GM19351 (cell line): Measurements from ENCODE around the gene ATF3.
A peak's percentile ranks its signal among the peaks of the same experiment; 100 is the strongest.
"Not testable (repeated sequence)": the region's sequence is repeated elsewhere in the genome, so short reads cannot be mapped to it uniquely, and the experiment has no call there.

ENCODE experiments used
- ATAC-seq: cut with Tn5 transposase; IDR thresholded peaks from one replicate; pipeline ENCODE4 v1.9.1; 2021; ENCODE audit warnings: mild to moderate bottlenecking, moderate library complexity; ENCODE audit not compliant: unreplicated experiment

The ATF3 gene

DNA sequence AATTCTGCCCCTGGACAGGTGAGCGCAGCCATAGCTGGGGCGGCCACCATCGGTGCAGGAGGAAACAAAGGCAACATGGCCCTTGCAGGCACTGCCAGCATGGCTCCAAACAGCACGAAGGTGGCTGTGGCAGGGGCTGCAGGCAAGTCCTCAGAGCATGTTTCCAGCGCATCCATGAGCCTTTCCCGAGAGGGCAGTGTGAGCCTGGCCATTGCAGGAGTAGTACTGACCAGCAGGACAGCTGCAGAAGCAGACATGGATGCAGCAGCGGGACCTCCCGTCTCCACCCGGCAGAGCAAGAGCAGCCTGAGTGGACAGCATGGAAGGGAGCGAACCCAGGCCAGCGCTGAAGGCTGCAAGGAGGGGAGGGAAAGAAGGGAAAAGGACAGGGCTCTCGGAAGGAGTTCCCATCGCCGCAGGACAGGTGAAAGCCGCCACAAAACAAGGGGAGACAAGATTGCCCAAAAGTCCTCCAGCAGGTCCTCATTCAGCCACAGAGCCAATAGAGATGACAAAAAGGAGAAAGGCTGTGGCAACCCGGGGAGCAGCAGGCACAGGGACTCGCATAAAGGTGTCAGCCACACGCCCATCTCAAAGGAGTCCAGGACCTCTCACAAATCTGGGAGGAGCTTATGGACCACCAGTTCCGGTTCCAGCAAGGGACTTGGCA lies 17.4 kb downstream of the ATF3 start:
- no peak for ATAC-seq

DNA sequence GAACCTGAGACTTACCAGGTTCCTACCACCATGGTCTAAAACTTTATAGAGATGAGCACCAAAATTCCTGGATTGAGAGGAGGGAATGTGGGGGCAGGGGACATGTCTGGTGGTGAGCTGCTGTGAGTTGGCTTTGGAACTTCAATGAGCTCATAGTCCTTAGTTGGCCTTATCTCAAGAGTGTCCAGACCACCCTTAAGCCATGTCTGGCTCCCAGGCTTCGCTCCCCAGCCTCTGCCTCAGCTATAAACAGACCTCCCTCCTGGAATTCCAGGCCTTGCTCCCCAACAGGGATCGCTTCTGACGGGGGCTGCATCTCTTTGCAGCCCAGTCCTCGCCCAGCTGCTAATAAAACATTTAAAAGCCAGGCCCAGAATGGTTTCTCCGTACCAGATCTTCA lies 19.5 kb downstream of the ATF3 start:
- ATAC-seq: no peak

DNA sequence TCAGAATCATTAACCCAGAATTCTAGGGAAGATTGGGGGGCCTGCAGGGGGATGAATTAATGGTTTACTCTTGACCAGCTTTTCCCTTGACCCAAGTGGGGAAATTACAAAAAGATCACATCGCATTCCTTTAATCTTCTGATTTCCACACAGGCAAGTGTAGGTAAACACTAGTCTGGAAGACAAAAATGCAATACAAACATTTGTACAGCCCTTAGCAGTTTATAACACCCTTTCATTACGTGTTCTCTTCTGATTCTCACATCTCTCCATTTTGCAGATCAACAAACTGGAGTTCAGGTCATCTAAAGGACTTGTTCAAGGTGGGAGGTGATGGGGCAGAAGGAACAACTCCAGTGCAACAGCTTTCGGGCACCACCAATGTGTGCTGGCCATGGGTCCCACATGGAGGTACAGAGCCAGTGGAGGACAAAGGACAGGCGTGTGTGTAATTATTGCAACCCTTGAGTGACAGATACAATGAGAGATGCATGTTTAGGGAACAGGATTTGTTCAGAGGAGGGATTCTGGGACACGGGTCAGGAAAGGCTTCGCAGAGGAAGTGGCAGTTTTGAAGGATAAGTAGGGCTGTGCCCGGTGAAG lies 20.4 kb downstream of the ATF3 start:
- ATAC-seq: no peak

DNA sequence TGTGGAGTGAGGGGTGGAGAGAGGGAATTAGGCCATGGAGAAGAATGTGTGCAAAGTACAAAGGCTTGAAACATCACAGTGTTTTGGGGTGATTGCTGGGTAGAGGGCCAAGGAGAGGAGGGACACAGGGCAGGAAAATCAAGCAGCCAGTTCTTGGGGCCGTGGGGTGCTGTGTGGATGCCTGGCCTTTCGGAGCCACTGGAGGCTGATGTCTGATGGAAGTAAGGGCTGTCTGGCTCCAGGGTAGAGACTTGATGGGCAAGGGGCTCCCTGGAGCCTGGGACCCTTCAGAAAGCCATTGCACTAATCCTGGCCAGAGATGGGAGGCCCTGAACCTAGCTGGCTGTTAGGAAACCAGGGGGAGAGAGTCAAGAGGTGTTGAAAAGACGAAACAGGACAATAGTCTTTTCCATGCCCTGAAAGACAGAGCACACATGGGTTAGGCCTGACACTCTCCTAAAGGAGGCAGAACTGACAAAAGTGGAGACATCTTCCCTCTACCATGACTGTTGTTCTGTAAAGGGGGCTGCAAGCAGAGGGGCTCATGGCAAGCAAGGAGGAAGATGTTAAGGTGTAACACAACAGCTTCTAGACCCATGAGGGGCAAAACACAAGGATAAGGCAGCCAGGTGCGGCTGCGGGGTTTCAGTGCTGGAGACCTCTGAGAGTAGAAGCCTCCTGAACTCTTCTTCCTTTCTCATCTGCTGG lies 21.0 kb downstream of the ATF3 start:
- peak; percentile 3 for ATAC-seq

DNA sequence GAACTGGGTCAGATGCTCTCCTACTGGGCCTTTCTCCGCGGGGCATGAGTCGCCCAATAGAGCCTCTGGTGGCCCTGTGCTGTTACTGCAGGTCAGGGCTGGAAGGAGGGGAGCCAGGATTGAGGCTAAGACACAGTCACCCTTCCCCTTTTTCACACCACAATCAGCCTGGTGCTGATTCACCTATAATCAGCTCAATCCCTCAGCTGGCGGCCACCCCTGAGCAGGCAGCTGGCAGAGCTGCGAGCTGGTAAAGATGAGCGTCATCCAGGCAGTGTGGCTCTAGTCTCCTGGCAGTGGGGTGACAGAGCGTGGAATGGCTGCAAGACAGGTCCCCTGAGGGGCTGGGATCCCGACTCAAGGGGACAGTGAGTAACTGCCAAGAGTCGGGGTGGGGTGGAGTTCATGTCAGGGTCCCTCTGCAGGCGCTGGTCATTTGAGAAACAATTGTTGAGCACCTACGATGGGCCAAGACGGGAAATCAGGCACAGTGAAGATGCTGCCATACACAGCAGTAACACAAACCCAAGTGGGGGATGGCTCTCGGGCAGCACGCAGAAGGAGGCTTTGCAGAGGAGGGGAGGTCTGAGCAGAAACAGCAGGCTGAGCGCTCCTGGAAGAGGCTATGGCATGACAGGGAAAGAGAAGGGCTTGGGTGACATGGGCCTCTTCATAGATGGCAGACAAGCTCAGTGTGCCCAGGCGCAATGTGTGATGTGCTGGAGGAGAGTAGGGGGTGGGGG lies 21.8 kb downstream of the ATF3 start:
- peak; percentile 99 for ATAC-seq

DNA sequence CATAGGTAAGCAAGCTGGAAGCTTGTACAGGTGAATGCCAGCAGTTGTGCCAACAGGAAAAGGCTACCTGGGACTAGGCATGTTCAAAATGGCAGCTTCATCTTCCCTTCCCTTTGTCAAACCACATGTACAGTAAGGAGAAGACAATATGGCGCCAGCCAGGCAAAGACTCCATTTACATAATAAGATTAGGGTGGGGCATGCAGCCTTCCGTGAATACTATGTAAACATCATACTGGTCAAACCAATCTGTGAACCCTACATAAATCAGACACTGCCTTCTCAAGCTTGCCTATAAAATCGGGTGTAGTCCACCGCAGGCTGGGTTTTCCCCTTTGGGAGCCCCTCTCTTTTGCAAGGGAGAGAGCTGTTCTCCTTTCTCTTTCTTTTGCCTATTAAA lies 24.6 kb downstream of the ATF3 start:
- ATAC-seq: no peak

DNA sequence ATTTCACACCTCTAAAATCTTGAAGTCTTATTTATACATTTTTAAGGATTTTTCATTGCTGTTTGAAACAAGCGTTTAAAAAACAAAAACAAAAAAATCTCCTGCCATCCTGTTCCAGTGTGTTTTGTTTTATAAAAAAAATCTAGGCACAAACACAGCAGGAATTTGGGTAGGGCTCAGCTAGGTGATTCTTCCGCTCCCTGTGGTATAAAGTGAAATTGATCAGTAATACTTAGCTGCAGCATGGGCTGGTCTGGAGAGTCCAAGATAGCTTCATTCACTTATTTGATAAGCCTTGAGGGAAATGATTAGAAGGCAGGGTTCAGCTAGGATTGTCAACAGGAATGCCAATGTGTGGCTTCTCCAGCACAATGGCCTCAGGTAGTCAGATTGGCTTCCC lies 25.7 kb downstream of the ATF3 start:
- no peak for ATAC-seq

DNA sequence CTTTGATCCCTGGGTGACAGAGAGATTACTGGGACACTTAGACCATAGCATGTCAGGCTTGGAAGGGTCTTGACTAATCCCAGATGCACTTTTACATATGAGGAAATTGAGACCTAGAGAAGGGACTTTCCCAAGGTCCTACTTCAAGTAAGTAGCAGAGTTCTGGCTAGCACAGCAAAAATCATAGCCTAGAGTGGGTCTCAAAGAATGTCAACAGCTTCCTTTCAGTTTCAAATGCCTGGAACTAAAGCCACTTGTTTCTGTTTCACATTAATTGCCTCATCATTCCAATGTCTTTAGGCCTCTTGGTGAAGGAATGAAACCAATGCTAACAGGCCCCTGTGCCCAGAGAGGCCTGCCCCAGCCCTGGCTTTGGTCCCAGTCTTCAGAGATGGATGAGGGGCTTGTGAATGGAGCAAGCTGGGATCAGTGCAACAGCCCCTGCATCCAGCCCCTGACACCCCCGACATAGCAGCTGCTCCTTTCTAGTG lies 26.6 kb downstream of the ATF3 start:
- no peak for ATAC-seq

DNA sequence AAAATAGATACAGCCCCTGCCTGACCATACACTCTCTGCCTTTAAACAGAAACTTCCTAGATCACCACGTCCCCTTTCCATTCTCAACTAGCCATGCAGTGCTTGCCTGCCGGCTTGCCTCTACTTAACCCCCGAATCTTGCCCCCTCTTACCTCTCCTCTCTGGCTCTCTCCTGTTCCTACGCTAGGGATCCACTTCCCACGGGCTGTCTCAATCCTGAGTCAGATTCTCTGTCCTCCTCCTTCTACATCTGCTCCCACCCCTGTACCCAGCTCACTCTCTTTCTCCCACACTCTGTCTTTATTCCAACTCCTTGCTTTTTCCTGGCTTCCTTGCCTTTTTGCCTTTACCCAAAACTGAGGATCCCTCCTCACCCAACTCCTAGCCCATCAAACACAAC lies 29.3 kb downstream of the ATF3 start:
- no peak for ATAC-seq

DNA sequence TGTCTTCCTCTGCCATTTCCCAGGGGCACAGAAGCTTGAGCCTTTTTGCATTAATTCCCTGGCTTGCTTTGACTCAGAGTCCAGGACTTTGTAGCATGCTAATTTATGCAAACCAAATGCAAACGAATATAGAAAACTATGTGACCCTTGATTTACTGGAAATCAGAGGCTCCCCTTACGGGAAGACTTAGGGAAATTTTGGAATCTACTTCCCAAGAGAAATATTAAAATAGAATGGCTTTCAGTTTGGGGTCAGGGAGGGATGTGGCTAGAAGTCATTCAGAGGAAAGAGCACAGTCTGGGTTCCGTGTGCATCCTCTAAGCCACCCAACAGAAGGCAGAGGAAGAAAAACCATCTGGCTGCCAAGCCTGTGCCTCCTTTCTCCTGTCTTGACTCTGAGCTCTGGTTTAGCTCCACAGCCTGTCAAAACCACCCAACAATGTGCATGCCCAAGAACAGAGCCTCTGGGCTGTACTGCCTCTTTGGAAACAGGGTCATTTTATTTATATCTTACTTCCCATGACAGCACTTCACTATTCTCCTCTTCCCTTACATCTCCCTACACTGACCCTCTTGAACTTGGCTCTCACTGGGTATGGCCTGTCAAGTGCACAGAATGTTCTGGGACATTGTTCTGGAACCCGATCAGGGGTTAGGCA lies 30.1 kb downstream of the ATF3 start:
- ATAC-seq: no peak

DNA sequence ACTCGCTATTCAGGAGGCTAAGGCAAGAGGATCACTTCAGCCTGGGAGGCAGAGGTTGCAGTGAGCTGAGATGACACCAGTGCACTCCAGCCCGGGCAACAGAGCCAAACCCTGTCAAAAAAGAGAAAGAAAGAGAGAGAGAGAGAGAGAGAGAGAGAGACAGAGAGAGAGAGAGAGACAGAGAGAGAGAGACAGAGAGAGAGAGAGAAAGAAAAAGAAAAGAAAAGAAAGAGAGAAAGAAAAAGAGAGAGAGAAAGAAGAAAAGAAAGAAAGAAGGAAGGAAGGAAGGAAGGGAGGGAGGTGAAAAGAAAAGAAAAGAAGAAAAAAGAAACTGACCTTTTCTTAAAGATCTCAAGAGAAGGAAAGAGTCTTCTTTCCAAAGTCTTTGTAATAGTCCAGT lies 31.0 kb downstream of the ATF3 start:
- not testable (repeated sequence) for ATAC-seq

DNA sequence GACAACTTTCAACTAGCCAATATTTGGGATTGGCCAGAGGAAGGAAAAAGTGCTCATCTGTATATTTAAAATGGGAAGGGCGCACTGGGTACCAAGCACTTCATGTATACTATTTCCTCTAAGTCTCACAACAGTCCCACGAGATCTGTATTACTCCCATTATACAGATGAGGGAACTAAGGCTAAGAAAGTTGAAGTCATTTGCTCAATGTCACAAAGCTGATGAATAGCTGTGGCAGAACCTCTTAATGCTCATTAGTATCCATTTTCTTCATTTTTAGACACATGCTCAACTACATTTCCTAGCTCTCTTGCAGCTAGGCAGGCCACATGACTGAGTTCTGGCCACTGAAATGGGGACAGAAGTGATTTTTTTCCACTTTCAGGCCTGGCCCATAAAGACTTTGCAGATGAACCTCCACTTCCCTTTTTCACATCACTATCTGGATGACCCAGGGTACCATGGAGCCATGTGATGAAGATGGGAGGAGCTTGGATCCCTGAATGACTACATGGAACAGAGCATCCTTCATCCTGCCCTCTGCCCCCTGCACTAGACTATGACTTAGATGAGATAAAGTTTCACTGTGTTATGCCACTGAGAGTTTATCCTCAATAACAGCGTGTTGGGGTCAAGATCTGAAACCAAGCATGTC lies 31.8 kb downstream of the ATF3 start:
- ATAC-seq: no peak

DNA sequence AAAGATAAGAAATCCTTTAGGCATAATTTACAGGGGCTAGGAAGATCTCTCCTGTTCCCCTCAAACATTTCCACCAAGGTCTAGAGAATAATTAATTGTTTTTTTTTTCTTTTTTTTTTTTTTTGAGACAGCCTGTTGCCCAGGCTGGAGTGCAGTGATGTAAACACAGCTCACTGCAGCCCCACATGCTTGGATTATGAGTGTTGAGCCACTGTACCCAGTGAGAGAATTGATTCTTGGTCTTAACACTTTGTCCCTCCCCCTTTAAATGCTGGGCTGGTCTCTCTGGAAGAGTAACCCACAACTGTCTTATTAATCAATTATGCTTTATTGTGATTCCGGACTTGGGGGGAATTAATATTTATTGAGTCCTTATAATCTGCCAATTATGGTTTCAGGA lies 33.4 kb downstream of the ATF3 start:
- ATAC-seq: no peak

DNA sequence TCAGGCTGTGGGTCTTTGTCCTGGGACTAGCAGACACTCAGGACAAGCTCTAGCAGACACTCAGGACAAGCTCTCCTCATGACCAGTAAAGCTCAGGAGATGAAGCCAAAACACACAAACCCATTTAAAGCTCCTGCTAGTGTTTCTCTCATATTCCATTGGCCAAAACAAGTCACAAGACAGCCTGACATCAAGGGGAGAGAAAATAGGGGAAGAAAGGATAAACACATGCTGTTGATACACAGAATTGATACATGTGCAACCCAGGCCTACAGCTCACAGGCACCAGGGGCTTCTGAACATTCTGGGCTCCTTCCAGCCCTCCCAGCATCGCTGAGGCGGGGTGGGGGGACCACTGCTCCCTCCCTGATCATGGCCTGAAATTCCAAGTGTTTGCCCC lies 35.3 kb downstream of the ATF3 start:
- no peak for ATAC-seq

DNA sequence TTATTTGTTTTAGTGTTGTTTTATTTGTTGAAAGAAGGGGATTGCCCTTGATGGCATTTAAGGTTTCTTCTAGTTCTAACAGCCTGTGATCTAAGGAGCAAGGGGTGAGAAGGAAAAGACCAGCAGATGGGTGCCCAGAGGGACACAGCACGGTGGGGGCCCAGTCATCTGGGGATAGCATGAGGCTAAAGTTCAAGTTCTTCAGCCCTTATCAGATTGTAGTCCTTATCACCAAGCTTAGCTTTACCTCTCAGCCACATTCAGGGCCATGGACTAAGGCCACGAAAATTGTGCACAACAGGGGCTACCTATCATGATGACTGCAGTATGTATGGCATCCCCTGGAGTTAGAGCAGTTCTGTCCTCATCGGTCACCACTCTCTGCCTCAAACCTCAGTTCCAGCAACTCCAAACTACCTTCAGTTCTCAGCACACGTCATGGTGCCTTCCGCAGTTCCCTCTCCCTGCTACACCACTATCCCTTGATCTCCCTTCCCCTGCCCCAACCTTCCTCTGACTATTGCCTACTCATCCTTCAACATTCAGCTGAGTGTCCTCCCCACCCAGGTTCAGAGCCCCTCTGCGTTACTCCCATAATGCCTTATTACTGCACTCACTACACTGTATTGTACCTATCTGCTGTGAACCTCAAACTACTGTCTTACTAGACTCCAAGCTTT lies 36.4 kb downstream of the ATF3 start:
- no peak for ATAC-seq

DNA sequence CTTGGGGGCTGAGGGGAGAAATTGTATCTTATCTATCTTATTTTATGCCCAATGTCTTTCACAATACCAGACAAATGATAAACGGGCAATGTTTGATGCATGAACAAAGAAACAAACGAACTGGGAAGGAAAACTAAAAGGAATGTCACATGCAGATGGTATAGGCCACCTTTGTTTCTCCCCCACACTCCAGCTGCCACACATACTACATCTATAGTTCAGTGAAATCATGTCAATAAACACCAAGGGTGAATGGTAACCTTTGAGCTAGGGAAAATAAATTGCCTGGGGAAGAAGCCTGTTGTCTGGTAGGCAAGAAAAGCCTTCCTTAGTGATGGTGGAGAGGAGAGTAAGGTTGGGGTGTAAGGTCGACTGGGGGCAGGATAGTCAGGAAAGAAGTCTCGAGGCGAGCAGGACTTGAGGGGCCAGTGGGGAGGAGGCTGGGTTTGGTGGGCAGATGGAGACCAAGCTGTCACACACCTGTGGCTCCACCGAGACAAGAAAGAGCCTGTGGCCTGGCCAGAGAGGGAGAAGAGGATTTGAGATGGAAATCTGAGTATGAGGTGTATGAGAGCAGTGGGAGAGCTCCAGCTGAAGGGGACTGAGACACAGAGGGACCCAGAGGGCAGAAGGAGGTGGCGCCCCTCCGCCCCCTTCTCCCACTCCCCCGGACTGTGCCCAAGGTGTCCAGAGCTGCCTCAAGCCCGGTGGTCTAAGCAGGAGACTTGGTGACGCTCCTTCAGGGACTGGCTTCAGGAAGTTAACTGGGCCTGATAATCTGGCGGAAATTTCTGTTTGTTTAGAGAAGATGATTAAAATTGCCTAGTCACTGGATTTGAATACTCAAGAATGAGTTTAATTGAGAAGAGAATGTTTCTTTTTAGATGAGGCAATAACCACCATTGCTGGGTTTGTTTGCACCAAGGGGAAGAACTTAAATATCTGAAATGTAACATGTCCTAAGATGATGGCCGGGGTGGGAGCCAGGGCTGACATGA lies 37.3 kb downstream of the ATF3 start:
- ATAC-seq: no peak

DNA sequence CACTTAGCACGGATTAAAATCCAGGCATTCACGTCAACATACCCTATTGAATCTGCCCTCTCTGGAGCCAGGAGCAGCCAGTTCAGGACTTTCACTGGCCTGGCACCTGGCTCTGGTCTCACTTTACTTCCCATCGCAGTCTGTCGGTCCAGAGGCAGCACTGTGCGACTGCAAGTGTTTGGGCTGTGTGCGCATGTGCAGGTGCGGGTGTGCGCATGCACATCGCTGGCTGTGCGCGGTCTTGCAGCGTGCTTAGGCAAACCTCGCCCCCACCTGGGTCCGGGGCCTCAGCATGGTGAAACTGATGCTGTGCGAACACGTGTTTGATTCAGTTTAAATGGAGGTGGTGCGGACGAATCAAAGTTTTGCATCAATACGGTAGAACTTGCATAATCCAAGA lies 38.0 kb downstream of the ATF3 start:
- ATAC-seq: no peak

DNA sequence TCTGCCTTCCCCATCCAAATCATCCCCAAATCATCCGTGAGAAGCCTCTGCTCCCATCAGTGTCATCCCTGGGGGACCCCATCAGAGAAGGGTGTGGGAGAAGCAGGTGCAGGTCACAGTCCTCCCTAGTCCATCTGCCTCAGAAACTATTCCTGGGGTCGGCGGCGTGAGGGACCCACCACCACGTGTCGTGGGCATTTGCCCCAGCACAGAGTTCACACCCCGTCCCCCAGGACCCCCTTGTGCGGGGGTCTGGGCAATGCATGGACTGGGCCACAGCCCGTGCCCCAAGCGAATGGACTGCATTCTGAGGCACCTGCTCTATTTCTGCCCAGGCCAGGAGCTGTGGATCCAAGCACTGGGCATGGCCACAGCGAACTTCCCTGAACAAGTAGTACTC lies 38.4 kb downstream of the ATF3 start:
- no peak for ATAC-seq

DNA sequence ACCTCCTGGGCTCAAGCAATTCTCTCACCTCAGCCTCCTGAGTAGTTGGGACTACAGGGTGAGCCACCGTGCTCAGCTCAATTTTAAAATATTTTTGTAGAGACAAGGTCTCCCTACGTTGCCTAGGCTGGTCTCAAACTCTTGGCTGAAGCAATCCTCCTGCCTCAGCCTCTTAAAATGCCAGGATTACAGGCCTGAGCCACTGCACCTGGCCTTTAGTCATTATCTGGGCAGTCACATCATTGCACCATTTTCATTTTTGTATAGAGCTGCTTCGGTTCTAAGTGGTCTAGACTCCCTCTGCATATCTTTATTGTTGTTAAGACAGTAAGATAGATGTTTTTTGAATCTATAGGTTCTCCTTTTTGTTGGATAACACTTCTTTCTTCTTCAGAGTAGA lies 39.9 kb downstream of the ATF3 start:
- ATAC-seq: no peak
